Muscle layer of colon (tissue), 2 donors: ENCODE data around the gene CMC2.

ENCODE experiments used
- H3K27ac ChIP-seq: one replicate; pipeline ENCODE4 v1.7.0; 2013; ENCODE audit warnings: low read depth, mild to moderate bottlenecking, low read length, moderate library complexity
- H3K27me3 ChIP-seq, 2 donors: one replicate each; pipeline ENCODE4 v1.7.0; 2013; ENCODE audit warnings: low read length in 2 of 2, mild to moderate bottlenecking in 2 of 2; ENCODE audit not compliant: insufficient read depth in 2 of 2, control insufficient read depth in 1 of 2
- H3K36me3 ChIP-seq: one replicate; pipeline ENCODE4 v1.7.0; 2013; ENCODE audit warnings: mild to moderate bottlenecking, low read length; ENCODE audit not compliant: insufficient read depth
- H3K4me1 ChIP-seq: one replicate; pipeline ENCODE4 v1.7.0; 2013; ENCODE audit warnings: mild to moderate bottlenecking, low read length; ENCODE audit not compliant: insufficient read depth
- H3K4me3 ChIP-seq, 2 donors: one replicate each; pipeline ENCODE4 v1.7.0; 2013; ENCODE audit warnings: low read length in 2 of 2, low read depth in 1 of 2, mild to moderate bottlenecking in 1 of 2, moderate library complexity in 1 of 2
- H3K9ac ChIP-seq: one replicate; pipeline ENCODE4 v1.7.0; 2013; ENCODE audit warnings: low read length
- H3K9me3 ChIP-seq: one replicate; pipeline ENCODE4 v1.7.0; 2013; ENCODE audit warnings: mild to moderate bottlenecking, low read length
- donor health status: abdominal sarcoma.
- donor health status: Adenocarcinoma of cecum.

Gene CMC2

DNA sequence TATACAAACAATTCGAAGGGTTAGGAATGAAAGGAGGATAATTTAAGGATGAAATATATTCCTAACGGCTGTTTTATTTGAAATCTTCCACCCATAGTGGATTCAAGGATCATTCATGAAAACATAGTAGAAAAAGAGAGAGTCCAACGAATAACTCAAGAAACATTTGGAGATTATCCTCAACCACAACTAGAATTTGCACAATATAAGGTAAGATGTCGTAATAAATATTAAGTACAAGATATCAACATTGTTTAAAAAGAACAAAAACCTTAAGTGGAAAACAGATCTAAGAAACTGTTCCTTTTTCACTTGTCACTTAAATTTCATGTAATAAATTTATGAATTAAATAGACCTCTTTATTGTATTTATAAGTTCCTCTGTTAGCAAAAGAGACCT is 19.7 kb upstream of the CMC2 start:
- Histone ChIP-seq H3K9me3 (no peaks in the 10 kb centered on the region), H3K36me3 (no peaks in the 10 kb centered on the region), H3K27me3 (no peaks in the 10 kb centered on the region), H3K27ac (no peak overlapping the region), H3K9ac (no peak overlapping the region), H3K4me1 (no peaks in the 10 kb centered on the region), H3K4me3 (no peak overlapping the region)

- no peak overlapping the region for H3K27ac ChIP-seq
Measured at GRCh38 chr16:81018496-81018895, 11.8 kb upstream of the CMC2 start.

DNA sequence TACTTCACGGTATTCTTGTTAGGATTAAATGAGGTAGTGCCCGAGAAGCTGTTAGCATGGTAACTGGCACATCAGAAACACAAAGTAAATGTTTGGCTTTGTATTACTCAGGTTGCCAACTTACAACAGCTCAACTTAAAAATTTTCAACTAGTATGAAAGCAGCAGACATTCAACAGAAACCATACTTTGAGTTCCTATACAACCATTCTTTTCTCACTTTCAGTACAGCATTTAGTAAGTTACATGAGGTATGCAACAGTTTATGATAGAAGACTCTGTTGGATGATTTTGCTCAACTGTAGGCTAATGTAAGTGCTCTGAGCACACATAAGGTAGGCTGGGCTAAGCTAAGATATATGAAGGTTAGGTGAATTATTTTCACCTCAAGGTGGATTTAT is 8.0 kb upstream of the CMC2 start:
- H3K4me3 ChIP-seq, result no peak overlapping the region
- H3K36me3 ChIP-seq, result no peaks in the 10 kb centered on the region
- no peak overlapping the region for H3K27ac ChIP-seq
- H3K4me1 ChIP-seq, result no peaks in the 10 kb centered on the region
- H3K27me3 ChIP-seq, result no peaks in the 10 kb centered on the region
- no peak overlapping the region for H3K9ac ChIP-seq
- H3K9me3 ChIP-seq, result no peaks in the 10 kb centered on the region

More at GRCh38 chr16:81018496-81018895, 11.8 kb upstream of the CMC2 start:
- Histone ChIP-seq H3K4me1 (no peaks in the 10 kb centered on the region), H3K36me3 (no peaks in the 10 kb centered on the region), H3K9ac (no peak overlapping the region), H3K9me3 (no peaks in the 10 kb centered on the region), H3K27me3 (no peaks in the 10 kb centered on the region), H3K4me3 (no peak overlapping the region)

DNA sequence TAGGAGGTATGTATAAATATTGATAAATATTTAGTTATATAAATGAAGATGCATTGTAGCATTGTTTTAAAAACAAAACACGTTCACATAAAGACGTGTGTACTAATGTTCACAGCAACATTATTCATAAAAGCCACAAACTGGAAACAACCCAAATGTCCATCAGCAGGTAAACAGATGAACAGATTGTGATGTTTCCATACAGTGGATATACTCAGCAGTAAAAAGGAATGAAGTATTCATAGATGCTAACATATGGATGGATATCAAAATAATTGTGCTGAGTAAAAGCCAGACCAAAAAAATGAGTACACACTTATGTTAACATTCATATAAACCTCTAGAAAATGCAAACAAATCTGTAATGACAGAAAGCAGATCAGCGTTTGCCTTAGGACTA is 6.3 kb upstream of the CMC2 start:
- Histone ChIP-seq H3K9ac (no peak overlapping the region), H3K27me3 (no peaks in the 10 kb centered on the region), H3K9me3 (no peaks in the 10 kb centered on the region), H3K4me1 (no peaks in the 10 kb centered on the region), H3K4me3 (no peak overlapping the region), H3K27ac (no peak overlapping the region), H3K36me3 (no peaks in the 10 kb centered on the region)

GRCh38 chr16:81008505-81008789 is 1.8 kb upstream of the CMC2 start:
- Histone ChIP-seq H3K27ac (no peak overlapping the region), H3K27me3 (no peaks in the 10 kb centered on the region), H3K9ac (no peak overlapping the region), H3K4me3 (peak overlapping the region in 1 of 2 donors; percentile 79), H3K9me3 (no peaks in the 10 kb centered on the region), H3K4me1 (peaks cover 10% of the 10 kb centered on the region), H3K36me3 (no peaks in the 10 kb centered on the region)

- Histone ChIP-seq H3K4me3 (peak overlapping the region; percentile 79 to 83), H3K9me3 (no peaks in the 10 kb centered on the region), H3K36me3 (no peaks in the 10 kb centered on the region), H3K27ac (peak overlapping the region; percentile 99), H3K4me1 (peaks cover 10% of the 10 kb centered on the region), H3K27me3 (no peaks in the 10 kb centered on the region), H3K9ac (peak overlapping the region; percentile 89)
Measured at GRCh38 chr16:81006211-81006812, 373 bp downstream of the CMC2 start.

- H3K9ac ChIP-seq, result peak overlapping the region; percentile 89
- no peaks in the 10 kb centered on the region for H3K9me3 ChIP-seq
- peaks cover 10% of the 10 kb centered on the region for H3K4me1 ChIP-seq
- H3K27ac ChIP-seq, result peak overlapping the region; percentile 99
- no peaks in the 10 kb centered on the region for H3K36me3 ChIP-seq
- H3K27me3 ChIP-seq, result no peaks in the 10 kb centered on the region
- H3K4me3 ChIP-seq, result peak overlapping the region; percentile 79 to 83
Measured at GRCh38 chr16:81005610-81006161, 999 bp downstream of the CMC2 start.

DNA sequence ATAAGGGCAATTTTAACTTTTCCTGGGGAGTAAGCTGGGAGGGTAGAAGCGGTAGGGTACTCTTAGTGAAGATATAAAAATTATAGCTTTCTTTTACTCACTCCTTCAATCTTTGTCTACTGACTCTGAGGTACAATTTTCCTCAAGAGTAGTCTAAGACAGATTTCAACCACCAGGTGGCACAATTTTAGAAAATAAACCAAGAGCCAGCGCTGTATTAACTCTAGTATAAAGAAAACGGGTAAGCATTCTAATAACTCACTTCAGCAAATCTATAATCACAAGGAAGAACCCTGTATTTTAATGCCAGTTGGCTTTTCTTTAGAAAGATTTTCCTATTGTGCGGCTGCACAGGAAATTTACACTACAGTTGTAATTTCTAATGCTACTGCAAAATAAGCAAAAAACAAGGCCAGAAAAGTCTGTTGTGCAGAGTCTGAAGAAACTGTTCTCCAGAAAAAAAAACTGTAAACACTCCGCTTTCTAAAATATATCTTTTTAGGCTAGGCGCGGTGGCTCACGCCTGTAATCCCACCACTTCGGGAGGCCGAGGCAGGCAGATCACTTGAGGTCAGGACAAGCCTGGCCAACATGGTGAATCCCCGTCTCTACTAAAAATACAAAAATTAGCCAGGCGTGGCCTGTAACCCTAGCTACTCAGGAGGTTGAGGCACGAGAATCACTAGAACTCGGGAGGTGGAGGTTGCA is 1.9 kb downstream of the CMC2 start:
- no peak overlapping the region for H3K27ac ChIP-seq
- H3K4me3 ChIP-seq, result no peak overlapping the region
- H3K9ac ChIP-seq, result no peak overlapping the region

GRCh38 chr16:81003610-81004460 is 2.9 kb downstream of the CMC2 start:
- no peaks in the 10 kb centered on the region for H3K9me3 ChIP-seq
- no peak overlapping the region for H3K27ac ChIP-seq
- no peaks in the 10 kb centered on the region for H3K36me3 ChIP-seq
- no peaks in the 10 kb centered on the region for H3K27me3 ChIP-seq
- H3K4me1 ChIP-seq, result peaks cover 10% of the 10 kb centered on the region
- H3K4me3 ChIP-seq, result peak overlapping the region in 1 of 2 donors; percentile 18
- no peak overlapping the region for H3K9ac ChIP-seq

More for the DNA sequence above, 1.9 kb downstream of the CMC2 start:
- H3K4me1 ChIP-seq, result peaks cover 10% of the 10 kb centered on the region
- no peaks in the 10 kb centered on the region for H3K36me3 ChIP-seq
- no peaks in the 10 kb centered on the region for H3K9me3 ChIP-seq
- no peaks in the 10 kb centered on the region for H3K27me3 ChIP-seq

DNA sequence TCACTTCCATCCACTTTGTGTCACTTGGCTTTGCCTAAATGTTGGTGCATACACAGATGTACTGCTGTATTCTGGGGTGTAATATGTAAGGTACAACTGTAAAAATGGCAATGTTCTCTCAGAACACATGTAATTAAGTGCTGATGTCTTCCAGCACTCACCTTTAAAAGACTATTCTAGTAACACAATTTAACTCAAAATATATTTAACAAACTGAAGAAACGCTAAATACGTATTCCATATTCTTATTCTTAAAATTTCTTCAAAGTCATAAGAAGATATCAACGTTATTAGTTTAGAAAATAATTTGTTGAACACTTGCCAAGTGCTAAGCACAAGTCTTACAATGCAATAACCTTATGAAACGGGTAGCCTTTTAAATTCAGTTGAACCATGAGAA is 3.6 kb downstream of the CMC2 start:
- H3K4me1 ChIP-seq, result peaks cover 10% of the 10 kb centered on the region
- no peak overlapping the region for H3K9ac ChIP-seq
- no peaks in the 10 kb centered on the region for H3K9me3 ChIP-seq
- no peak overlapping the region for H3K4me3 ChIP-seq
- no peaks in the 10 kb centered on the region for H3K36me3 ChIP-seq
- no peak overlapping the region for H3K27ac ChIP-seq
- no peaks in the 10 kb centered on the region for H3K27me3 ChIP-seq

DNA sequence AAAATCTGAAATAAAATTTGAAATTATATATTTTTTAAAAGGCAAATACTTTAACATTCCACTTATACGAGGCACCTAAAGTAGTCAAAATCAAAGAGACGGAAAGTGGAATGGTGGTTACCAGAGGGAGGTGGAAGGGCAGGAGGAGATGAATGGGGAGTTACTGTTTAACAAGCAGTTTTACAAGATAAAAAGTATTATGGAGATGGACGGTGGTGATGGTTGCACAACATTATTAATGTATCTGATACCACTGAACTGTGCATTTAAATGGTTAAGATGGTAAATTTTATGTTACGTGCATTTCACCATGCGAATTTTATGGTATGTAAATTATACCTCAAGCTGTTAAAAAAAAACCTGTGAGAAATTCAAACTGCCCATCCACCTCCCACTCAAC is 5.4 kb downstream of the CMC2 start:
- Histone ChIP-seq H3K9me3 (no peaks in the 10 kb centered on the region), H3K9ac (no peak overlapping the region), H3K36me3 (no peaks in the 10 kb centered on the region), H3K27me3 (no peaks in the 10 kb centered on the region), H3K4me3 (no peak overlapping the region), H3K27ac (no peak overlapping the region), H3K4me1 (peaks cover 10% of the 10 kb centered on the region)
